ENCODE data around the gene ARID5A. TPM values are rescaled to one million over a fixed set of nuclear protein-coding genes. Genes with fewer than 3 reads are reported as not detected.

The ARID5A gene
- total RNA-seq, 1 experiment from 2014 or later = 15.1 TPM

- no peak for DNase-seq (ENCODE audit: low read depth)
Observed at GRCh38 chr2:96506016-96506906, 30.3 kb upstream of the ARID5A start.

- DNase-seq (ENCODE audit: low read depth) = no peak
Observed at GRCh38 chr2:96506907-96507240, 29.7 kb upstream of the ARID5A start.

GRCh38 chr2:96507957-96508520 lies 28.5 kb upstream of the ARID5A start:
- DNase-seq (ENCODE audit: low read depth) = peak; percentile 51

GRCh38 chr2:96508521-96509113 lies 27.9 kb upstream of the ARID5A start:
- DNase-seq (ENCODE audit: low read depth) = no peak

GRCh38 chr2:96509114-96509846 lies 27.3 kb upstream of the ARID5A start:
- DNase-seq (ENCODE audit: low read depth) = peak; percentile 83

- no peak for DNase-seq (ENCODE audit: low read depth)
Observed at GRCh38 chr2:96509847-96510230, 26.7 kb upstream of the ARID5A start.

- no peak for DNase-seq (ENCODE audit: low read depth)
Observed at GRCh38 chr2:96510931-96511595, 25.5 kb upstream of the ARID5A start.

- DNase-seq (ENCODE audit: low read depth) = no peak
Observed at GRCh38 chr2:96511851-96512250, 24.7 kb upstream of the ARID5A start.

- no peak for DNase-seq (ENCODE audit: low read depth)
Observed at GRCh38 chr2:96512341-96512740, 24.2 kb upstream of the ARID5A start.

- no peak for DNase-seq (ENCODE audit: low read depth)
Observed at GRCh38 chr2:96514521-96514920, 22.0 kb upstream of the ARID5A start.

GRCh38 chr2:96517079-96517478 lies 19.5 kb upstream of the ARID5A start:
- no peak for DNase-seq (ENCODE audit: low read depth)

- no peak for DNase-seq (ENCODE audit: low read depth)
Observed at GRCh38 chr2:96520231-96520630, 16.3 kb upstream of the ARID5A start.

GRCh38 chr2:96520697-96521096 lies 15.9 kb upstream of the ARID5A start:
- no peak for DNase-seq (ENCODE audit: low read depth)

- DNase-seq (ENCODE audit: low read depth) = no peak
Observed at GRCh38 chr2:96521219-96521618, 15.3 kb upstream of the ARID5A start.

GRCh38 chr2:96522304-96523203 lies 14.0 kb upstream of the ARID5A start:
- DNase-seq (ENCODE audit: low read depth) = no peak

- DNase-seq (ENCODE audit: low read depth) = no peak
Observed at GRCh38 chr2:96523659-96524481, 12.7 kb upstream of the ARID5A start.

- no peak for DNase-seq (ENCODE audit: low read depth)
Observed at GRCh38 chr2:96524482-96525210, 11.9 kb upstream of the ARID5A start.

- DNase-seq (ENCODE audit: low read depth) = no peak
Observed at GRCh38 chr2:96525211-96525507, 11.4 kb upstream of the ARID5A start.

- no peak for DNase-seq (ENCODE audit: low read depth)
Observed at GRCh38 chr2:96526101-96526591, 10.4 kb upstream of the ARID5A start.
